ENCODE measurements around the gene PGBD4. TPM values are rescaled to one million over a fixed set of nuclear protein-coding genes. Genes with fewer than 3 reads are reported as not detected.

PGBD4 gene
- total RNA-seq (2022) (1.3 TPM in 2 replicates), Bru-seq, nascent RNA (percentile 44 among the genes with signal in this experiment), BruChase-seq, experiment 1, labeled RNA remaining after a 6-hour chase (percentile 47 among the genes with signal in this experiment), BruChase-seq, experiment 2, labeled RNA remaining after a 2-hour chase (percentile 56 among the genes with signal in this experiment)
- long read RNA-seq, full-length matches to known transcripts, result 2 of 2 reads
- long read RNA-seq, partial matches to known transcripts, result 0 of 2 reads
- long read RNA-seq, other reads (novel, unspliced or antisense), result 0 of 2 reads

DNA sequence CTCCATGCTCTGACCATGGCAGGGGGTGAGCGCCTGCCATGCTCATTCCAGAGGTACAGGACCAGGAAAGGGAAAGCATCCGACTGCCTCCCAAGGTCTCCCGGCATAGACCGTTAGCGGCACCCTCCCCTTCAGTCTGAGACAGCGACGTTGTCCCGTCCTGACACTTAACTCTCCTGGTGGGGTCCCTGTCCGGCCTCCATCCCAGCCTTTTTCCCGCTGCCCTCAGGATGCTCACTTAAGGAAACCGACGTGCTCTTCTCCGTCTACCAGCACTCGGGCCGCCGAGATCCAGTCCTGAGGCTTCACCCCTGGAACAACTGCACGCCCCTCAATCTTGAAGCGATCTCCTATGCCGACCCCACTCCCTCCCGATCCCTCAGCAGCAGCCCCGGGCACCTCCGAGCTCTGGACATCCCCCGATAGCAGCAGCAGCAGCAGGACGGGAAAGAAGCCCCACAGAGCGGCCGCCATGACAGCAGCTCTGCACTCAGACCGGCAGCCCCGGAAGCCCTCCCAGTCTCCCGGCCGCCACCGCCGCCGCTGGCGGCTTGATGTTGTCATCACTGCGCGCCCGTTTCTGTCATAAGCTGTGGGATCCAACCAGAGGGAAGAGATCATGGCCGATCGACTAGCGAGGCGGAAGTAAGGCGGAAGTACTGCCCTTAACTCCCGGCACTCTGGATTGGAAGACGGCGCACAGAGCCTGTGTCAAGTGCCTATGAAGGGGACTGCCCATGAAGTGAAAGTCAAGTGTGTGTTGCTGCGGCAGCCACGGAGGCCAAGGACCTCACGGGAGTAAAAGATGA lies at the start of gene PGBD4, which contains the start of gene EMC7:
PGBD4 (plus strand) TSS at position 718 of the 809 bp plus-strand sequence. CDS start 449 bp downstream, outside the sequence.
EMC7 (minus strand) TSS at position 497 of the 809 bp plus-strand sequence; CDS start at position 474, 23 bp downstream.
- TSS peak; percentile 62 for BruUV-seq (replicated peaks)
- H3K36me3 Mint-ChIP-seq (ENCODE audit: insufficient read depth, unreplicated experiment), result peaks cover 17% of the 10 kb centered on the region
- intact Hi-C loops (cut with micrococcal nuclease; ENCODE audit: unreplicated experiment), result no loop called here

GRCh38 chr15:34054081-34054707 lies 47.7 kb upstream of the PGBD4 start:
- BruUV-seq (replicated peaks), result no TSS peak
- Mint-ChIP-seq H3K4me1 (ENCODE audit: low read depth, unreplicated experiment) (no peaks in the 10 kb centered on the region), H3K27ac (ENCODE audit: unreplicated experiment) (no peak overlapping the region), H3K27me3 (ENCODE audit: unreplicated experiment) (peaks cover 12% of the 10 kb centered on the region), H3K9me3 (ENCODE audit: low read depth, unreplicated experiment) (peaks cover 6% of the 10 kb centered on the region), H3K36me3 (ENCODE audit: insufficient read depth, unreplicated experiment) (no peaks in the 10 kb centered on the region), H3K4me3 (ENCODE audit: low read depth, unreplicated experiment) (no peak overlapping the region)
- CTCF ChIA-PET, result no interaction called here
- TF ChIP-seq, protein P1, sequence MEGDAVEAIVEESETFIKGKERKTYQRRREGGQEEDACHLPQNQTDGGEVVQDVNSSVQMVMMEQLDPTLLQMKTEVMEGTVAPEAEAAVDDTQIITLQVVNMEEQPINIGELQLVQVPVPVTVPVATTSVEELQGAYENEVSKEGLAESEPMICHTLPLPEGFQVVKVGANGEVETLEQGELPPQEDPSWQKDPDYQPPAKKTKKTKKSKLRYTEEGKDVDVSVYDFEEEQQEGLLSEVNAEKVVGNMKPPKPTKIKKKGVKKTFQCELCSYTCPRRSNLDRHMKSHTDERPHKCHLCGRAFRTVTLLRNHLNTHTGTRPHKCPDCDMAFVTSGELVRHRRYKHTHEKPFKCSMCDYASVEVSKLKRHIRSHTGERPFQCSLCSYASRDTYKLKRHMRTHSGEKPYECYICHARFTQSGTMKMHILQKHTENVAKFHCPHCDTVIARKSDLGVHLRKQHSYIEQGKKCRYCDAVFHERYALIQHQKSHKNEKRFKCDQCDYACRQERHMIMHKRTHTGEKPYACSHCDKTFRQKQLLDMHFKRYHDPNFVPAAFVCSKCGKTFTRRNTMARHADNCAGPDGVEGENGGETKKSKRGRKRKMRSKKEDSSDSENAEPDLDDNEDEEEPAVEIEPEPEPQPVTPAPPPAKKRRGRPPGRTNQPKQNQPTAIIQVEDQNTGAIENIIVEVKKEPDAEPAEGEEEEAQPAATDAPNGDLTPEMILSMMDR (IDR thresholded peaks at IDR 0.05; ENCODE audit: unreplicated experiment), result no peak
- intact Hi-C loops (cut with micrococcal nuclease; ENCODE audit: unreplicated experiment), result no loop called here
- no peak for DNase-seq

More for the DNA sequence above, at the start of gene PGBD4, which contains the start of gene EMC7:
- CTCF ChIA-PET, result no interaction called here
- Mint-ChIP-seq H3K4me1 (ENCODE audit: low read depth, unreplicated experiment) (no peaks in the 10 kb centered on the region), H3K27ac (ENCODE audit: unreplicated experiment) (peak within 1 kb of the TSS; percentile 89), H3K9me3 (ENCODE audit: low read depth, unreplicated experiment) (no peaks in the 10 kb centered on the region), H3K4me3 (ENCODE audit: low read depth, unreplicated experiment) (peak within 1 kb of the TSS; percentile 89), H3K27me3 (ENCODE audit: unreplicated experiment) (no peaks in the 10 kb centered on the region)
- TF ChIP-seq, protein P1 (IDR thresholded peaks at IDR 0.05; ENCODE audit: unreplicated experiment), result no peak
- DNase-seq, result peak; percentile 82

DNA sequence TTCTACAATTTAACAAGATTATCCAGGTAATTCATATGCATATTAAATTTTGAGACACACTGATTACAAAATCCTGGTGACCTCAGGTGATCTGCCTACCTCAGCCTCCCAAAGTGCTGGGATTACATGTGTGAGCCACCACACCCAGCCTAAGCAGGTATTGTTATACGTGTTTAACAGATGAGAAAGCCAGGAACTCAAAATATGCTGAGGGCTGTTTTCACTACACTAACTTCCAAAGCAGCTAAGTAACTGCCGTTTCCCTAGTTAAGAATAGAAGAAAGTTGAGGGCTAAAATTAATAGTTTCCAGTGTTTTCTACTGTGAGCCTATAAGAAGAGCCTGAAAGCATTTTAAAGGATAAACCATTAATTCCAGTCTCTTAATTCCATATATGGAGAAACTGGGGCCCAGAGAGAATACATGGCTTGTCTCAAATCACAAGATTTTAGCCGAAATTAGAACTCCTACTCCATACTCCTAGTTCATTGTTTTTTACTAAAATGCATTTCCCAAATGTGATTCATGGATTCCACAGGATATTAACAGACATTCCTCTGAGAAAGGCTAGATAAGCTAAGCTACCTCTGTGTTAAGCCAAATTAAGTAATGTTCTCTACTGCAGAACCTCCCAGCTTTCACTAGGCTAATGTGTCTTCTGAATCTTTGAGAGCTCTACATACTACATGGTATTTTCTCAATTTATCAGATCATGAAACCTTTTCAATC lies 45.9 kb upstream of the PGBD4 start:
- peaks cover 8% of the 10 kb centered on the region for H3K27me3 Mint-ChIP-seq (ENCODE audit: unreplicated experiment)
- H3K9me3 Mint-ChIP-seq (ENCODE audit: low read depth, unreplicated experiment), result peaks cover 4% of the 10 kb centered on the region
- TF ChIP-seq, protein P1 (IDR thresholded peaks at IDR 0.05; ENCODE audit: unreplicated experiment), result no peak
- BruUV-seq (replicated peaks), result no TSS peak
- H3K4me1 Mint-ChIP-seq (ENCODE audit: low read depth, unreplicated experiment), result no peaks in the 10 kb centered on the region
- no peak for DNase-seq
- H3K27ac Mint-ChIP-seq (ENCODE audit: unreplicated experiment), result no peak overlapping the region
- CTCF ChIA-PET, result no interaction called here
- H3K36me3 Mint-ChIP-seq (ENCODE audit: insufficient read depth, unreplicated experiment), result no peaks in the 10 kb centered on the region
- no peak overlapping the region for H3K4me3 Mint-ChIP-seq (ENCODE audit: low read depth, unreplicated experiment)
- intact Hi-C loops (cut with micrococcal nuclease; ENCODE audit: unreplicated experiment), result no loop called here

DNA sequence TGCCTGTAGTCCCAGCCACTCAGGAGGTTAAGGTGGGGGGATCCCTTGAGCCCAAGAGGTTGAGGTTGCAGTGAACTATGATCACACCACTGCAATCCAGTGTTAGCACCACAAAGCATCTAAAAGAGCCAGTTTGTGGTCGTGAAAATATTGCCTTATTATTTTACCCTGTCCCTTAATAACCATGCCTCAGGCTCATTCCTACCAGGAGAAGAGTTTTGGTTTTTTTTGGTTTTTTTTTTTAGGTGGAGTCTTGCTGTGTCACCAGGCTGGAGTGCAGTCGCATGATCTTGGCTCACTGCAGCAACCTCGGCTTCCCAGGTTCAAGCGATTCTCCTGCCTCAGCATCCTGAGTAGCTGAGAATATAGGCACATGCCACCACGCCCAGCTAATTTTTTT lies 45.0 kb upstream of the PGBD4 start:
- H3K27ac Mint-ChIP-seq (ENCODE audit: unreplicated experiment), result no peak overlapping the region
- BruUV-seq (replicated peaks), result no TSS peak

More for the DNA sequence above, 45.0 kb upstream of the PGBD4 start:
- Mint-ChIP-seq H3K4me1 (ENCODE audit: low read depth, unreplicated experiment) (no peaks in the 10 kb centered on the region), H3K9me3 (ENCODE audit: low read depth, unreplicated experiment) (no peaks in the 10 kb centered on the region), H3K4me3 (ENCODE audit: low read depth, unreplicated experiment) (no peak overlapping the region), H3K36me3 (ENCODE audit: insufficient read depth, unreplicated experiment) (no peaks in the 10 kb centered on the region), H3K27me3 (ENCODE audit: unreplicated experiment) (no peaks in the 10 kb centered on the region)
- TF ChIP-seq, protein P1 (IDR thresholded peaks at IDR 0.05; ENCODE audit: unreplicated experiment), result no peak
- CTCF ChIA-PET, result no interaction called here
- intact Hi-C loops (cut with micrococcal nuclease; ENCODE audit: unreplicated experiment), result no loop called here
- no peak for DNase-seq
